Measurements from ENCODE around the gene ARHGAP31.

ARHGAP31 gene

GRCh38 chr3:119453822-119454221 is 159.6 kb downstream of the ARHGAP31 start:
- no peak for DNase-seq

- DNase-seq: no peak
Observed at GRCh38 chr3:119456469-119456868, 162.3 kb downstream of the ARHGAP31 start.

- no peak for DNase-seq
Observed at GRCh38 chr3:119457246-119457645, 163.1 kb downstream of the ARHGAP31 start.

GRCh38 chr3:119463171-119464169 is 169.3 kb downstream of the ARHGAP31 start, which contains the start of gene TMEM39A:
TMEM39A (minus strand) TSS chr3:119463615; CDS start chr3:119462074, 1,541 bp downstream.
- peak; percentile 99 for DNase-seq

GRCh38 chr3:119468041-119468440 is 173.9 kb downstream of the ARHGAP31 start:
- DNase-seq: peak; percentile 81

GRCh38 chr3:119469418-119470189 is 175.4 kb downstream of the ARHGAP31 start:
- DNase-seq: no peak
